ENCODE measurements around the gene POP5.

GRCh38 chr12:120581998-120582397 is 796 bp upstream of the POP5 start:
- TF ChIP-seq POLR2AphosphoS5 (IDR thresholded peaks at IDR 0.05; ENCODE audit: borderline replicate concordance, low read depth, low read length) (no peak), EZH2 (IDR thresholded peaks at IDR 0.05) (no peak), FOXP2 (optimal IDR thresholded peaks at IDR 0.05; ENCODE audit: control extremely low read depth, extremely low read length, insufficient read depth) (no peak)

Measured in SK-N-MC (cell line).